DMS53 treated with DMSO at 0.1 percent for 48 hours (cell line): ENCODE results near the gene TMEM266.

Experiments used
- DNase-seq: peaks from one replicate; lab custom pipeline; 2025; ENCODE audit not compliant: unreplicated experiment; lab: John Stamatoyannopoulos, UW

The TMEM266 gene

GRCh38 chr15:76123031-76123430 lies 63.2 kb downstream of the TMEM266 start:
- DNase-seq: no peak

- no peak for DNase-seq
These were observed 67.4 kb downstream of the TMEM266 start for GRCh38 chr15:76127169-76127568.

- no peak for DNase-seq
These were observed 68.1 kb downstream of the TMEM266 start for GRCh38 chr15:76127880-76128279.

- no peak for DNase-seq
These were observed 74.8 kb downstream of the TMEM266 start for GRCh38 chr15:76134537-76134936.

DNA sequence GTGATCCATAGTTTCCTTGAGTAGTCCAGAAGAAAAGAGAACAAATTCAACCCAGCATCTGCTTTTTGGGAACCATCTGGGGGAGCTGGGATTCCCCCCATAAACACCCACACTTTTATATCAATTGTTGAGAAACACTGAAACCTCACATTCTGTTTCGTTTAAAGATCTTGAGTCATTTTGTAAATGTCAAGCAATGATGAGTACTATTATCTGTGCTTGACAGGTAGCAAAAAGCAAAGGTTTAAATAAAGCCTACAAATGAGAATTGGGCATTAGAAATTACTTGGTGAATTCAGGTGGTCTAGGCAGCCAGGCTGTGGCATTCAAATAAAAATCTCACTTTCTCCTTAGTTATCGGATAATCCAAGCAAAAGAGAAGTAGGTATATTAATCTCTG lies 75.7 kb downstream of the TMEM266 start:
- no peak for DNase-seq

- no peak for DNase-seq
These were observed 78.7 kb downstream of the TMEM266 start for GRCh38 chr15:76138436-76138835.

- peak; percentile 60 for DNase-seq
These were observed 79.7 kb downstream of the TMEM266 start for GRCh38 chr15:76139368-76140073.

DNA sequence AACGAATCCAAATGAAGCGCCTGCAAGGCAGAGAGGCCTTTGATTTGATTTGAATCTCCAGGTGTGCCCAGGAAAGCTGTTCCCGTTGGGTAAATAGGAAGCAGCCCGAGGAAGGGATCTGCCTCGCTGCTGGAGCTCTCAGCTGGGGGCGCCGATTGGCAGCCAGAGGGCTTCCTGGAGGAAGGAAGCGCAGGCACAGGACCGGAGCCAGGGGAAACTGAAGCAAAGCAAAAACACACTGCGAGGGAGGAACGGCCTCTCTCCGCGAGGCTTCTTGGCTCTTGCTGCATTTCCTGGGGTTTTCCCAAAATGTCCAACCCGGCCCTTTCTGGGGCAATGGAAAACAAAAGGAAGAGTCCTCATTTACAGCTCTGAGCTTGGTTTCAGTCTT lies 80.3 kb downstream of the TMEM266 start:
- DNase-seq: no peak

GRCh38 chr15:76146812-76147211 lies 87.0 kb downstream of the TMEM266 start:
- DNase-seq: no peak

- no peak for DNase-seq
These were observed 88.3 kb downstream of the TMEM266 start for GRCh38 chr15:76147906-76148570.

GRCh38 chr15:76149291-76149915 lies 89.6 kb downstream of the TMEM266 start:
- no peak for DNase-seq

- DNase-seq: no peak
These were observed 90.7 kb downstream of the TMEM266 start for GRCh38 chr15:76150513-76150912.

DNA sequence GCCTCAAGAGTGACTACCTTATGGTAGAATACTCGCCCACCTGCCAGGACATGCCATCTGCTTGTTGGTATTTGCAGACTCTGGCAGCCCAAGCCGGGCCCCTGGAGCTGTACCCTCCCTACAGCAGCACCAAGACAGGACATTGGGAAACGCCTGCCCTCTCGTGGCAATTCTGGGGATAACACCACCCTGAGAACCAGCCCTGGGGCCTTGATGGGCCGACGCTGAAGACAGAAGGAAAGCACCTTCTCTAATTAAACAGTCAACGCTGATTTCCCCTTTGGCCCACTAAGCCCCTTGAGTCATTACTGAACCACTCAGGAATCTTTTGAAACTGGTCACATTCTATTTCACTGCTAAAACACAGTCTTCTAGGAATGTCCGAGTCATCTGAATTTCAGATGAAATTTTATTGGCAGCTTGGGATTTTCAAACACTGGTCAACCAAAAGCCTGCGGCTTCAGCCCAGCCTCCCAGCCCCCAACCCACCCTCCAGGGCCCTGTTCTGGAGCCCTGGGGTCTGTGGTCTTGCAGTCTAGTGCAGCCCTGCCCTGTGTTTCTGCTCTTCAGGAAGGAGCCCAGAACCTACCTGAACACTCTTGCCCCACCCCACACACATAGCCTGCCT lies 91.3 kb downstream of the TMEM266 start:
- peak; percentile 13 for DNase-seq

- no peak for DNase-seq
These were observed 91.8 kb downstream of the TMEM266 start for GRCh38 chr15:76151599-76151974.

DNA sequence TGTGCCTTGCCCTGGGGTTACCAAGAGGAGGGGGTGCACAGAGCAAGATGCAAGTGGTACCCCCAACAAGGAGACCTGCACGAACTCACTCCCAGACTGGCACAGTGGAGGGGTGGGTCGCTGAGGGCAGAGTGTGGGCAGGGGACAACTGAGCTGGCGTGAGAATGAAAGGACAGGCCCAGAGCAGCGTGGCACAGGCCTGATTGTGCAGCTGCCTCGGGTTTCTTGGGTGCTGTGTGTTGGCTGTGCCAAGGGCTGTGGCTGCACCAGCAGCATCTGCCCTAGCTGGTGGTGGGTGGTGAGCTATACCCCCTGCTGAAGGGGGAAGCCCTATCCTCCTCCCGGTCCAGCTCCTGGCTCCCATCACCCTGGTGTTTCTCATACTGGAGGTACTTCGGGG lies 92.4 kb downstream of the TMEM266 start:
- no peak for DNase-seq

DNA sequence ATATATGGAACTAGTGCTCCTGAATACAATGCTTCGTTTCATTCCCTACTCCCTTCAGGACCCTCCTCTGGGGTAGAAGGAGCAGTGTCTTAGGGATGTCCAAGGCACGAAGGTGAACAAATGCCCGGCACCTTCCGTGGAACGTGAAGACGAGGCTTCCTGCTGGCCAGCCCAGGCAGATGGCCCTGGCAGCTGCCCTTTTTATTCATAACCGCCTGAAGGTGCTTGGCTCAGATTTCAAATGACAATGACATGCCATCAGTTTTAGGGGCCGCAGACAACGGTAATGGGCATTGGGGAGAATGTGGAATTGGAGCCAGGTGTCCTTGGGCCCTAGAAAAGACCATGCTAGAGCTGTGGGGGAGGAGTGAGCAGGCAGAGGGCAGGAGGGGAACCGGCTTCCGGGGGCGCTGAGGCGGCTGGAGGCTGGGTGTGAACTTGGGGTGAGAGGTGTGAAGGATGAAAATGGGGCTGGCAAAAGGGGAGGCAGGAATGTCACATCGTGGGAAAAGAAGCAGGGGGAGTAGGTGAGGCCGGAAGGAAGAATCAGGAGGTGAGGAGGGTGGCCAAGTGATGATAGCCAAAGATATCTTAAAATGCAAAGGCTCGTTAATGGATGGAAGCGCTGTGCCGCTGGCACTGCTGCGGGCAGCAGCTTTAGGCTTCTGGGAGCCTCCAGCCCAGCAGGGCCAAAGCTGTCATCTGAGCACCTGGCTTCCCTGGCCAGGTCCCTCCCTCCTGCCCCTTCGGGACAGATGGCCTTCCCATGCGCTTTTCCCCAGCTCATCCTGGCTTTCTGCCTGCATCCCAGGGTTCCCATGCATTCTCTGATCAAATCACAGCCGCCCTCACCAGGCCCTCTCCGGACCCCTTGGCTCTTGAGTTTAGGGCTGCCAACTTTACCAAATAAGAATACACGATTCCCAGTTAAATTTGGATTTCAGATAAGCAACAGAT lies 93.7 kb downstream of the TMEM266 start:
- DNase-seq: no peak

- no peak for DNase-seq
These were observed 95.9 kb downstream of the TMEM266 start for GRCh38 chr15:76155731-76156130.

GRCh38 chr15:76158226-76158625 lies 98.4 kb downstream of the TMEM266 start:
- no peak for DNase-seq

DNA sequence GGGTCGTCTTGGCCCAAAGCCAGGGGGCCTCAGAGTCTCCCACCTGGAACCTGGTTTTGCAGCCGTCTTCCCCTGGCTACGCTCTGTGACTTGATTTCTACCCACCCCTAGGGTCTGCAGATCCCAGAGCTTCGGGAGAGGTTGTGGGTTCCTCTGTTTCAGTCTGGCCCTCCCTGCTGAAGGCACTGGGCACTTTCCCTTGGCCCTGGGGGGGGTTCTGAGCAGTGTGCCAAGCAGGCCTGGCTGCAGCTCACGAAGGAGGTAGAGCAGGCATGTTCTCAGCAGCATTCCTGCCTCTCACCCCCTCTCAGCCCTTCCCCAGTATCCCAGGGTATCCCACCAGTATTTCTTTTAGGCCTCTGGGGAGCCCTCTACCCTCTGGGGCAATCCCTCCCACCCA lies 99.0 kb downstream of the TMEM266 start:
- no peak for DNase-seq

GRCh38 chr15:76159282-76159681 lies 99.5 kb downstream of the TMEM266 start:
- no peak for DNase-seq
